ENCODE results near the gene FAM169A. TPM values are rescaled to one million over a fixed set of nuclear protein-coding genes. Genes with fewer than 3 reads are reported as not detected.
A peak's percentile ranks its signal among the peaks of the same experiment; 100 is the strongest.

The FAM169A gene
- total RNA-seq, 1 donor from 2014 or later = 6.3 TPM

DNA sequence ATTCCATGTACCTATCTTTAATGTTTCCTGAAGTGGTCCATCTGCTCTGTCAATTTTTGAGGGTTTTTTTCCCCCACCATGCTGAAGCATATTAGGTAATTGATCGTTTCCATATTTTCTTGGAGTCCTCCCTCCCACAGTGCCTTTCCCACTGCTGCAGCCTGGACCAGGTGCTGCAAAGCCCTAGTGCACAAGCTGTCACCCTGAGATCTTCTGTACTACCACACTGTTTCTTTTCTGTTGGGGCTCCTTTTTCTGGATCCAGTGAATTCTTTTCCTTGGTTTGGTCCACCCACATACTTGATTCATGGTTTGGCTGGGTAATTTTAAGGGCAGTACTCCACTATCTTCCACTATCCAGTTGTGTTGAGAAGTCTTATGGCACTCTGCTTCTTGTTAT is 30.9 kb upstream of the FAM169A start:
- TF ChIP-seq, protein P1, sequence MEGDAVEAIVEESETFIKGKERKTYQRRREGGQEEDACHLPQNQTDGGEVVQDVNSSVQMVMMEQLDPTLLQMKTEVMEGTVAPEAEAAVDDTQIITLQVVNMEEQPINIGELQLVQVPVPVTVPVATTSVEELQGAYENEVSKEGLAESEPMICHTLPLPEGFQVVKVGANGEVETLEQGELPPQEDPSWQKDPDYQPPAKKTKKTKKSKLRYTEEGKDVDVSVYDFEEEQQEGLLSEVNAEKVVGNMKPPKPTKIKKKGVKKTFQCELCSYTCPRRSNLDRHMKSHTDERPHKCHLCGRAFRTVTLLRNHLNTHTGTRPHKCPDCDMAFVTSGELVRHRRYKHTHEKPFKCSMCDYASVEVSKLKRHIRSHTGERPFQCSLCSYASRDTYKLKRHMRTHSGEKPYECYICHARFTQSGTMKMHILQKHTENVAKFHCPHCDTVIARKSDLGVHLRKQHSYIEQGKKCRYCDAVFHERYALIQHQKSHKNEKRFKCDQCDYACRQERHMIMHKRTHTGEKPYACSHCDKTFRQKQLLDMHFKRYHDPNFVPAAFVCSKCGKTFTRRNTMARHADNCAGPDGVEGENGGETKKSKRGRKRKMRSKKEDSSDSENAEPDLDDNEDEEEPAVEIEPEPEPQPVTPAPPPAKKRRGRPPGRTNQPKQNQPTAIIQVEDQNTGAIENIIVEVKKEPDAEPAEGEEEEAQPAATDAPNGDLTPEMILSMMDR (IDR thresholded peaks at IDR 0.05; ENCODE audit: borderline replicate concordance) = no peak
- H3K27ac ChIP-seq (replicated peaks) = no peak overlapping the region
- no peak overlapping the region for H3K4me3 ChIP-seq
- DNase-seq = no peak
- H3K4me1 ChIP-seq = peaks cover 9% of the 10 kb centered on the region
- H3K27me3 ChIP-seq (ENCODE audit: low read depth) = no peaks in the 10 kb centered on the region
- intact Hi-C loops (cut with micrococcal nuclease) = no loop called here
- H3K9me3 ChIP-seq (replicated peaks) = peaks cover 5% of the 10 kb centered on the region
- no peaks in the 10 kb centered on the region for H3K36me3 ChIP-seq

DNA sequence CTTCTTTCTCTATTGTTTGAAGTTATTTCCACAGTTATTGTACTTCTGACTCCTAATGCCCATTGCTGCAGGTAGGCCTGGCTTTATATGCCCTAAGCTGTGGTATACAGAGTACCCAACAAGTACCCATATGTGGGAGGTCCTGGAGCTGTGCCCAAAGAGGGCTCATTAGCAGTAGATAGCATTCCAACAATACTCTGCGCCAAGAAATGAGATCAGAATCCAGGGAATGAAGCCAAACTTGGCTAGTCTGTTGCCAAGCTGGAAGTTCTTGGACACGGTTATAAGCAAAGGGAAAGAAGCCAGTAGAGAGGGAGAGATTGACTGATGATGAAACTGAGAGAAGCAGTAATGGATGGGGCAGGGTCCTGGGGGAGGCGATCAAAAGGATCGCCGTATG is 29.7 kb upstream of the FAM169A start:
- Histone ChIP-seq H3K9me3 (replicated peaks) (peaks cover 5% of the 10 kb centered on the region), H3K4me3 (no peak overlapping the region), H3K27me3 (ENCODE audit: low read depth) (no peaks in the 10 kb centered on the region), H3K27ac (replicated peaks) (no peak overlapping the region), H3K4me1 (peaks cover 9% of the 10 kb centered on the region), H3K36me3 (no peaks in the 10 kb centered on the region)
- TF ChIP-seq, protein P1 (IDR thresholded peaks at IDR 0.05; ENCODE audit: borderline replicate concordance) = no peak
- intact Hi-C loops (cut with micrococcal nuclease) = no loop called here
- DNase-seq = peak; percentile 77

DNA sequence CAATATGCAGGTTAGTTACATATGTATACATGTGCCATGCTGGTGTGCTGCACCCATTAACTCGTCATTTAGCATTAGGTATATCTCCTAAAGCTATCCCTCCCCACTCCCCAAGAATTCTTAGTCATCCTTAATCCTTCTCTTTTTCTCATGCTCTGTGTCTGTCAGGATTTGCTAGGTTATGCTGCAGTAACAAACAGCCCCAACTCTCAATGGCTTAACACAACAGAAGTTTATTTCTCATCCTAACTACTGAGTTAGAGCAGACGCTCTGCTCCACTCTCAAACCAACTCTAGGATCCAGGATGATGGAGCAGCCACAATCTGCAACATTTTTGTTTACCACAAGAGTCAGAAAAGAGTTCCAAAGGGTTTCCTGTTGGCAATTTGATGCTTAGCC is 28.2 kb upstream of the FAM169A start:
- intact Hi-C loops (cut with micrococcal nuclease) = no loop called here

DNA sequence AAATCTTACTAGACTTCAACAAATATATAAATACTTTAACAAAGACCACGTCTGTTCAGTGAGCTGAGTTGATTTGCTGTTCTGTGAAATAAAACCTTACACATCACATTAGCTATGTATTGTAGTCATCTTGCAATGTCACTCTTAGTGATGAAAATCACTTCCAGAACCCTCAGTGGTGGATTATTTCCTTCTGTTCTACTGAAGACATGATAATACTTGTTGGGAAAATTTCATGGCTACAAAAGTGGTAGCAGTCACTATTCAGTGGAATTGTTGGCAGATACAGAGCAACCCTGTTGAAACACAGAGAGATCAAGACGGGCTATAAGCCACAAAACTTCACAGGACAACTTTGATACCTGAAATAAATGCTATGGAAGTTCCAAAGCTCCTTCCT is 26.7 kb upstream of the FAM169A start:
- peaks cover 8% of the 10 kb centered on the region for H3K27me3 ChIP-seq (ENCODE audit: low read depth)
- no peak overlapping the region for H3K4me3 ChIP-seq
- H3K36me3 ChIP-seq = no peaks in the 10 kb centered on the region
- no peak for DNase-seq
- H3K9me3 ChIP-seq (replicated peaks) = peaks cover 5% of the 10 kb centered on the region
- TF ChIP-seq, protein P1 (IDR thresholded peaks at IDR 0.05; ENCODE audit: borderline replicate concordance) = no peak
- intact Hi-C loops (cut with micrococcal nuclease) = no loop called here
- H3K4me1 ChIP-seq = peaks cover 9% of the 10 kb centered on the region
- H3K27ac ChIP-seq (replicated peaks) = no peak overlapping the region

More for the DNA sequence above, 28.2 kb upstream of the FAM169A start:
- TF ChIP-seq, protein P1 (IDR thresholded peaks at IDR 0.05; ENCODE audit: borderline replicate concordance) = no peak
- no peaks in the 10 kb centered on the region for H3K36me3 ChIP-seq
- peaks cover 5% of the 10 kb centered on the region for H3K27me3 ChIP-seq (ENCODE audit: low read depth)
- peaks cover 9% of the 10 kb centered on the region for H3K4me1 ChIP-seq
- no peak for DNase-seq
- H3K4me3 ChIP-seq = no peak overlapping the region
- no peak overlapping the region for H3K27ac ChIP-seq (replicated peaks)
- H3K9me3 ChIP-seq (replicated peaks) = peaks cover 5% of the 10 kb centered on the region

DNA sequence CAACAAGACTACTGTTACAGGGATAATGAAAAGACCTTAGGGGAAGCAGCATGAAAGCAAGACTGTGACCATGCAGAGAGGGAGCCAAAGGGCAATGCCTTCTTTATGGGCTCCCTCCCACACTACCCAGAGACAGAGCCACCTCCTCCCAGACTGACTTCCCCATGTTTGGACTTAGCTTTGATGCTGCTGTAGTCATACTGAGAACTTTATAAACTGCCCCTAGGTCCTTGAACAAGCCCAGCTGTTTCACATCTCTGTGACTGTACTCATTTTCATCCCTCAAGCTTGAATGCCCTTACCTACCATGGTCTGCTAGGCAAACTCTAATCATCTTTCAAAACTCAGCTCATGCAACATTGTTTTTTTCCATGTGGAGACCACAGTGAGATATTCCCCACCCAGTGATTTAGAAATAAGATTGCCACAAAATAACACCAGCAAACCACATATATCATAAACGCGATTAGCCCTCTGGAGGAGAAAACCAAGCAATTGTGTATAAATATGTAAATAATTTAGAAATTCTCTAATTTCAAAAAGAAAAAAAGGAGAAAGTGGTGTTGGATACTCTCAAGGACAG is 23.4 kb upstream of the FAM169A start:
- Histone ChIP-seq H3K4me1 (no peaks in the 10 kb centered on the region), H3K27me3 (ENCODE audit: low read depth) (peaks cover 8% of the 10 kb centered on the region), H3K9me3 (replicated peaks) (peaks cover 4% of the 10 kb centered on the region), H3K36me3 (no peaks in the 10 kb centered on the region), H3K27ac (replicated peaks) (no peak overlapping the region), H3K4me3 (no peak overlapping the region)
- intact Hi-C loops (cut with micrococcal nuclease) = no loop called here
- DNase-seq = no peak
- TF ChIP-seq, protein P1 (IDR thresholded peaks at IDR 0.05; ENCODE audit: borderline replicate concordance) = no peak

All from left ventricle myocardium inferior (tissue), 1 donor.